SK-N-MC (cell line): ENCODE results near the gene PLA2G4E.

Experiments
- EZH2 ChIP-seq: fragments of 200-600 bp; sonication (generic); IDR thresholded peaks from one replicate; pipeline ENCODE4 v1.6.1; 2017; ENCODE audit warnings: antibody characterized with exemption
- FOXP2 ChIP-seq: optimal IDR thresholded peaks from 2 replicates; pipeline ENCODE3; 2011; ENCODE audit warnings: mild to moderate bottlenecking, moderate library complexity; ENCODE audit not compliant: insufficient read depth; ENCODE audit errors: extremely low read length, control extremely low read depth
- POLR2AphosphoS5 ChIP-seq: IDR thresholded peaks from 2 replicates; pipeline ENCODE4 v1.6.1; 2012; ENCODE audit warnings: mild to moderate bottlenecking, low read depth, low read length, borderline replicate concordance

GRCh38 chr15:42002333-42002732 lies 18.5 kb downstream of the PLA2G4E start:
- TF ChIP-seq EZH2 (no peak), POLR2AphosphoS5 (no peak), FOXP2 (no peak)
